NCI-H1694 treated with DMSO at 0.1 percent for 48 hours (cell line): ENCODE measurements around the gene SMTN.
"Not testable (repeated sequence)": the region's sequence is repeated elsewhere in the genome, so short reads cannot be mapped to it uniquely, and the experiment has no call there.

Experiments
- DNase-seq: peaks from one replicate; lab custom pipeline; 2025; lab: John Stamatoyannopoulos, UW

The SMTN gene

DNA sequence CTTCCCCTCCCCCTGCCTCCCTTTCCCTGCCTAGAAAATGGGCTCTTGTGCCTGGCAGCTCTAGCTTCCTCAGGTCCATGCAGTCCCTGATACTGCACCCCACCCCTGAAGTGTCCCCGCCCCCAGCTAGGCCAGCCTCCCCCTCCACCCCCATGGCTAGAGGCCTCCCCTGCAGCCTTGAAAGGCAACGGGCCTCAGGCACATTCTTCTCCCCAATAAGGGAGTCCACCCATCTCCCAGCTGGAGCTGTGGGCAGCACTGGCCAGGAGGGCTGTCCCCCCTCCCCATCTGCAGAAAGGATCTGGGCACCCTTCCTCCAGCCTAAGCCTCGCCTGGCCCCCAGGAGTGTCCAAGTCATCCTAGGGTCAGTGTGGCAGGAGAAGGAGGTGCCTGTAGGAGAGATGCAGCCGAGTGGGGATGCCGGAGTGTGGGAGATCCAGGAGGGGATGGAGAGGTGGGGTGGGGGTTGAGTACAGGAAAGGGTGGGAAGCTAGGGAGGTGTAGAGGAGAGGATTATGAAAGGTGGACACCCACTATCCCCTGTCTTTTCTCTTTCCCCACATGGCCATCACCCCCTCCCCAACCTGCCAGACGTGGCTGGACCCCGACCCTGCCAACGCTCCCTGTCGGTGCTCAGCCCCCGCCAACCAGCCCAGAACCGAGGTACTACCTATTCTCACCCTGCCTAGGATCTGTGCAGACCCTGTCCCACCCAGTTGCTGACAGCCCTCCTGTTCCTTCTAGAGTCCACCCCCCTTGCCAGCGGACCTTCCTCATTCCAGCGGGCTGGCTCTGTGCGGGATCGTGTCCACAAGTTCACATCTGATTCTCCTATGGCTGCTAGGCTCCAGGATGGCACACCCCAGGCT lies 9.3 kb downstream of the SMTN start:
- DNase-seq = no peak

- no peak for DNase-seq
These were observed 10.2 kb downstream of the SMTN start for GRCh38 chr22:31091106-31091975.

DNA sequence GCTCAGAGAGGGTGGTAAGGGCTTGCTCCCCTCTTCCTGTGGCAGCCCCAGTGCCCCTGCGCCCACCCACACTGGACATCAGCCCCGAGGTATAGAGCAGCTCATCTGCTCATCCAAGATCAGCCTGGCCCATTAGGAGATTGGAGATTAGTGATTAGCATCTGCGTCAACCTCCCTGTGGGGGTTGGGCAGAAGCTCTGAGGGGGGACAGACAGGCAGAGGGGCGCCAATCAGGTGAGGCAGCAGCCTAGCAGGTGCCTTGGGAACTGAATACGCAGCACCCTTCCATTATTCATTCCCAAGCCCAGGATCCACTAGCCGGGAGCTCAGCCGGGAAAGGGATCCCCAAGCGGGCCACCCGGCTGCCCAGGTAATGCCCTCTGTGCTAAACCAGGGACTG lies 11.0 kb downstream of the SMTN start:
- no peak for DNase-seq

GRCh38 chr22:31093086-31093850 lies 12.2 kb downstream of the SMTN start:
- DNase-seq = no peak

GRCh38 chr22:31094021-31094551 lies 13.0 kb downstream of the SMTN start:
- DNase-seq = peak; percentile 61

DNA sequence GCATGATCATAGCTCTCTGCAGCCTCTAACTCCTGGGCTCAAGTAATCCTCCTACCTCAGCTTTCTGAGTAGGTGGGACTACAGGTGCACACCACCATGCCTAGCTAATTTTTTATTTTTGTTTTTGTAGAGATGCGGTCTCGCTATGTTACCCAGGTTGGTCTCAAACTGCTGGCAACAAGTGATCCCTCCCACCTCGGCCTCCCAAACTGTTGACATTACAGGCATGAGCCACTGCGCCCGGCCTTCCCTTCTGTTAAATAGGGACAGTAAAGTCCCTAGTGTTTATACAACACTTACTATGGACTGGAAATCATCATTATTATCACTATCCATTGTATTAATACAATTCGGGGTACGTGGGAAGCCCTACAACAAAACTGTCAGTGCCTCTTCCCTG lies 13.6 kb downstream of the SMTN start:
- DNase-seq = no peak

GRCh38 chr22:31095637-31096249 lies 14.6 kb downstream of the SMTN start:
- no peak for DNase-seq

- DNase-seq = no peak
These were observed 15.7 kb downstream of the SMTN start for GRCh38 chr22:31096657-31097279.

- DNase-seq = not testable (repeated sequence)
These were observed 16.4 kb downstream of the SMTN start for GRCh38 chr22:31097539-31097938.

DNA sequence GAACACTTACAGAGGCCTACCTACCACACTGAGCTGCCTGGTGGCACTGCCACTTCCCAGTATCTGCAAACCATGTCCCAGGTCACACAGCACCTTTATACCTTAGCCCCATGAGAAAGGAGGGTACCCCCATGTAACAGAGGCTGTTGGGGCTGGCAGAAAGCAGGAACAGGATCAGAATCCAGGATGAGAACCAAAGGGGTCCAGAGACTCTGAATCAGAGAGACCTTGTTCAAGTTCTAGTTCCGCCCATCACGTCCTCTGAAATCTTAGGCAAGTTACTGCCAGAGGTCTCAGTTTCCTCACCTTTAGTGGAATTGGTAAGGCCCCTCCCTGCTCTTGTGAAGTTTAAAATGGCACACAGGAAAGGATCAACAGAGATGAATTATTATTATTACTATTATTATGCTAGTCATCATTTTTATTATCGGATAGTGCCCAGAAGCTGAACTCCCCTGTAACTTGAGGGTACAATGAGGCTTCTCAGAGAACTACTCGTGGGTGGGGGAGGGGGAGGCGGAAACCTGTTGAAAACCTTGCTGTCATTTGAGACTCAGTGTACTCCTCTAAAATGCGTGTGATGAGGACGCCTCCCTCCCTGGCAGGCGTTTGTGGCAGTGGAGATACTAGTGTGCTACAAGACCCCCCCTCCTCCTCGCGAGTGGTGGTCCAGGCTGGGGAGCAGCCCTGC lies 17.0 kb downstream of the SMTN start:
- no peak for DNase-seq

GRCh38 chr22:31098632-31099110 lies 17.6 kb downstream of the SMTN start:
- DNase-seq = no peak

- DNase-seq = no peak
These were observed 18.3 kb downstream of the SMTN start for GRCh38 chr22:31099386-31099785.

DNA sequence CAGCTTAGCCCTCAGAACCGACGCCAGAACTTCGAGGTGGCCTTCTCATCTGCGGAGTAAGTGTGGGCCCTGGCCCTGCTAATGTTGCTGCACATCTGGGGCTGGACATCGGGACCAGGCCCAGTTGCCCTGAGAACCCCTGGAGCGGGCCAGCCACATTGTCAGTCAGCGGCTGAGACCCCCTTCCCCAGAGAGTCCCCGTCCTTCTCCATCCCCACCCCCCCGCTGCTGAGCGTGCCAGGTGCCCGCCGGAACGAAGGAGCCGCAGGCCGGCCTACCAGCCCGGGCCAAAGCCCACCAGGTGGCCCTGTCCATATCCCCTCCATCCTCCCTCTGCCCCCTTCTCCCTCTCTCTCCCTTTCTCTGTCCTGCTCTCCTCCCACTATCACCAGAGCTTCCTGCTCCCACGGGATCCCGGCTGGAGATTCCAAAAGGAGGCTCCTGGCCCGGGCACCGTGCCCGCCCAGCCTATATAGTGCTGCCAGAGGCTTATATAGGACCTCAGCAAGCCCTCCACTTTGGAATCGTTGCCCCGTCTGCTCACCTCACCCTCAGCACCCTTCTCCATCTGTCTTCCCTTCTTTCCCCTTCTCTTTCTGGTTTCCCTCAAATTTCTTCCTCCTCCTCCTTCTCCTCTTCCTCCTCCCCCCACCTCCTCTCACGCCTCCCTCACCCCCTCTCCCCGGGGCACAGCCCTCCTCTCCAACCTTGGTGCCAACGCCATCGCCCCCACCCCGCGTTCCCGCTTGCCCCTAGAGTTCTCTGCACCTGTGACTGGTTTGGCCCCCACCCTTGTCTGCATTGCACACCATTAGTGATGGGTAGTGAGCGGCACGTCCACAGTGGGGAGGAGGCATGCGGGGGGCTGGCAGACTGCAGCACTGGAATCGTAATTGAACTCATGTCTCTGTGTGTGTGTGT lies 19.0 kb downstream of the SMTN start:
- DNase-seq = no peak

GRCh38 chr22:31100762-31101525 lies 19.8 kb downstream of the SMTN start:
- no peak for DNase-seq

DNA sequence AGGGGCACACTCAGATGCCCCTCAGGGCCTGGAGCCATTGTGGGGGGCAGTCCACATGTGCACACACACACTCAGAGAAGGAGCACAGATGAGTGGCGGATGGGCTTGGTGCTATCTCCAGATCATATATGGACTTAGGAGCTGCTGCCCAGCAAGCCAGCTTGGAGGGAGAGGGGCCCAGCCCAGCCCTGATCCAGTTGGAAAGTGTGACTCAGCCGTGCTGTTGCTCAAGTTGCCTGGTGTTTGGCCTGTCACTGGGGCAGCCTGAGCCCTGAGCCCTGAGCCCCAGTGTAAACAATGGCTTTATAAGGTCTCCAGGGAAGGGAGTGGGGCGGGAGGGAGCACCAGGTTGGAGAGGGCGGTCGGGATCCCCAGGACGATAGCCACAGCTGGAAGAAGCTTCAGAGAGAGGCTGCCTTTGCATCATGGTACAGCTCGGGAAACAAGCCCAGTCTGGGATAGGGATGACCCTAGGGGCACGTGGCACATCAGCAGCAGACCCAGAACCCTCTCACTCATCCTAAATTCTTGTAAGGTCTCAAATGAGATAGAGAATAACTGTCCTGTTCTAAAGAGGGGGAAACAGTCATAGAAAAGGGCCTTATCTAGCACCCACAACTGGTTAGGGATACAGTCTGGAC lies 21.4 kb downstream of the SMTN start:
- no peak for DNase-seq

DNA sequence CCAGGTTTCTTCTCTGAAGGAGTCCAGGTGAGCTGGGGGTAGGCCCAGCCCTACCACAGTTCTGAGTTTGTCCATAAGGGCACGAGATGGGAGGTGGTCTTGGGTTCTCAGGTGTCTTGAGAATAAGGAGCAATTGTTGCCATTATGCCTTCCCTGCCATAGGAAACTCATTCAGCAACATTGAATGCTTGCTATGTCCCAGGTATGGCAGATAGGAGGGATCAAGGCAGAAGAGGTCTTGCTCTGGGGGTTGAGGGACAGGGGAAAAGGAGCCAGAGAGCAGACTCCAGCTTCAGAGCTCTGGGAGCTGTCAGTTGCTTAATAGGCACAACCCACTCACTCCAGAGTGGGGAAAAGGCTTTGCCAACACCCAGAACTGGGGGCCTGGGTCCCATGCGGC lies 22.0 kb downstream of the SMTN start:
- no peak for DNase-seq

DNA sequence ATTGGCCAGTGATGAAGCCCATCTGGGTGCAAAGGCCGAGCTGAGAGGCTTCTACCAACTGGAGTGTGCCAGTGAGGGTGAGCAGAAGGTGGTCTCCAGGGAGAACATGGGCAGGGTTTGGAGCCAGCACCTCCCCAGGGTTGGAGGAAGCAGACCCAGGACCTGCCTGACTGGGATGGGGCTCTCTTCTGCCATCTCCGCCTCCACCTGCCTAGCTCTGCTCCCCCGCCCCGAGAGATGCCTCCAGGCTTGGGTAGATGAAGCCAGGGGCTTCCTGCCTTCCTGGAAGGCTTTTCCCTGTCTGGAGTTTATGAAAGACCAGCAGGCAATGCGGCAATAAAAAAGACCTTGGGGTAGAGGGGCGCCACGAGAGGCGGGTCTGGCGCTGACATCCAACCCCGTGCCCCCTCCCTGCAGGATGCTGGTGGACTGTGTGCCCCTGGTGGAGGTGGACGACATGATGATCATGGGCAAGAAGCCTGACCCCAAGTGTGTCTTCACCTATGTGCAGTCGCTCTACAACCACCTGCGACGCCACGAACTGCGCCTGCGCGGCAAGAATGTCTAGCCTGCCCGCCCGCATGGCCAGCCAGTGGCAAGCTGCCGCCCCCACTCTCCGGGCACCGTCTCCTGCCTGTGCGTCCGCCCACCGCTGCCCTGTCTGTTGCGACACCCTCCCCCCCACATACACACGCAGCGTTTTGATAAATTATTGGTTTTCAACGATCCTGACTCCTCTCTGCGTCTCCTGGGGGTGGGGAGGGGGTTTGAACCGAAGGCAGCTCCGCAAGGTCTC lies 23.0 kb downstream of the SMTN start:
- DNase-seq = no peak
